ENCODE results near the gene H2AZ2.
"Not testable (repeated sequence)": the region's sequence is repeated elsewhere in the genome, so short reads cannot be mapped to it uniquely, and the experiment has no call there.

H2AZ2 gene

DNA sequence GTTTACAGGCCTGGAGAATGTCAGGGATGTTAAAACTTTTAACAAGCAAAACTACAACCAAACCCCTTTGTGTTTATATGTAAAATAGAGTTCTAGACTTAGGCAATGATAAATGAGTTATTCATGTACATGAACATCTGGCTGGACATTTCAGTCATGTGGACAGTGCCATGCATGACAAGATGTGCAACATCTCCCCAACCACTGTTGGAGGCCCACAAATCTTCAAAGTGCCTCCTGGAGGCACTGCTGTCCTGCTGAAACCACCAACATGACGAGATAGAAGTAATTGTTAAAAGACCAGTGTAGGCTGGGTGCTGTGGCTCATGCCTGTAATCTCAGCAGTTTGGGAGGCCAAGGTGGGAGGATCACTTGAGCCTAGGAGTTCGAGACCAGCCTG lies 33.0 kb downstream of the H2AZ2 start:
- no peak for DNase-seq (ENCODE audit: low spot score)

DNA sequence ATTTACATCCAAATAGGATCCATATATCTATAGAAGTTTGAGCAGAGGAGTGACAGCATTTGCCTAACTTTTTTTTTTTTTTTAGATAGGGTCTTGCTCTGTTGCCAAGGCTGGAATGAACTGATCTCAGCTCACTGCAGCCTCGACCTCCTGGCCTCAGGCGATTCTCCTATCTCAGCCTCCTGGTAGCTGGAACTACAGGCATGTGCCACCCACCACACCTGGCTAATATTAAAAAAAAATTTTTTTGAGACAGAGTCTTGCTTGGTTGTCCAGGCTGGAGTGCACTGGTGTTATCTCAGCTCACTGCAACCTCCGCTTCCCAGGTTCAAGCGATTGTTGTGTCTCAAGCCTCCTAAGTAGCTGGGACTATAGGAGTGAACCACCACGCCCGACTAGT lies 36.3 kb downstream of the H2AZ2 start:
- DNase-seq (ENCODE audit: low spot score): no peak

DNA sequence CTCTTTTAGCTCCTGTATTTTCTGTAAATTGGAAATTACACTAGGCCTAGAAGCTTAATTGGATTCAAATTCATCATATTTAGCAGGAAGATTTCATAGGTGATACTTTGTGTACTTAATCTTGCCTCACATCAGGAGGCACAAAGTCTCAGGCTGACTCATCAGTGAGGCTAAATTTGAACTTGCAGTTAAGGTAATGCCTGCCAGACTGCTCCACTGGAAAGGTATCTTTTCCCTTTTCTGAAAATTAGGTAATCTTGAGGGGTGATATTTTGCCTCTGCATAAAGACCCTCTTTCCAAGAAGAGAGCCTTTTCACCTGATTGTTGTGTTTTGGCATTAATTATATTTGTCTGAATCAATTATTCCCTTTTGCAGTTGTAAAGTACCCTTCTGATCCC lies 36.8 kb downstream of the H2AZ2 start:
- no peak for DNase-seq (ENCODE audit: low spot score)

DNA sequence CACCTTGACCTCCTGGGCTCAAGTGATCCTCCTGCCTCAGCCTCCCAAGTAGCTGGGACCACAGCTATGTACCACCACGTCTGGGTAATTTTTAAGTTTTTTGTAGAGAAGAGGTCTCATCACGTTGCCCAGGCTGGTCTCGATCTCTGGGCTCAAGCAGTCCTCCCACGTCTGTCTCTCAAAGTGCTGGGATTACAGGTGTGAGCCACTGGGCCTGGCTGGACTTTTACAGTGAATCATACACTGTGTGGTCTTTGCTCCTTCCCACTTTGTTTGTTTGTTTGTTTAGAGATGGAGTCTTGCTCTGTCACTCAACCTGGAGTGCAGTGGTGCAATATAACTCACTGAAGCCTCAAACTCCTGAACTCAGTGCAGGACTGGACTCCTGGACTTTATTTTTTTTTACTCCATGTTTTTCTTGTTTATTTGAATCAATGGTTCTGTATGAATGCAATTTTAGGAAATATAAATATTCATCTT lies 38.9 kb downstream of the H2AZ2 start:
- DNase-seq (ENCODE audit: low spot score): no peak

DNA sequence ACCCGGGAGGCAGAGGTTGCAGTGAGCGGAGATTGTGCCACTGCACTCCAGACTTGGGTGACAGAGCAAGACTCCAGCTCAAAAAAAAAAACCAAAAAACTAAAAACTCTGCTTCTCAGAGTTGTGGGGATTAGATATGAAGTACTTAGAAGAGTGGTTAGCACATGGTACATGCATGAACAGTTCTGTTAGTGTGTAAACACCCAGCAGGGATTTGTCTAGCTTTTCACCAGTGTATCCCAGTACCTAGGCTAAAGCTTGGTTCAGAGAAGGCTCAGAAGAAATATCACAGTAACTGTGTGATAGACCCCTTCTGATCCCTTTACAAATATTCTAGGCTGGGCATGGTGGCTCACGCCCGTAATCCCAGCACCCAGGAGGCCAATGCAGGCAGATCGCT lies 41.9 kb downstream of the H2AZ2 start:
- no peak for DNase-seq (ENCODE audit: low spot score)

DNA sequence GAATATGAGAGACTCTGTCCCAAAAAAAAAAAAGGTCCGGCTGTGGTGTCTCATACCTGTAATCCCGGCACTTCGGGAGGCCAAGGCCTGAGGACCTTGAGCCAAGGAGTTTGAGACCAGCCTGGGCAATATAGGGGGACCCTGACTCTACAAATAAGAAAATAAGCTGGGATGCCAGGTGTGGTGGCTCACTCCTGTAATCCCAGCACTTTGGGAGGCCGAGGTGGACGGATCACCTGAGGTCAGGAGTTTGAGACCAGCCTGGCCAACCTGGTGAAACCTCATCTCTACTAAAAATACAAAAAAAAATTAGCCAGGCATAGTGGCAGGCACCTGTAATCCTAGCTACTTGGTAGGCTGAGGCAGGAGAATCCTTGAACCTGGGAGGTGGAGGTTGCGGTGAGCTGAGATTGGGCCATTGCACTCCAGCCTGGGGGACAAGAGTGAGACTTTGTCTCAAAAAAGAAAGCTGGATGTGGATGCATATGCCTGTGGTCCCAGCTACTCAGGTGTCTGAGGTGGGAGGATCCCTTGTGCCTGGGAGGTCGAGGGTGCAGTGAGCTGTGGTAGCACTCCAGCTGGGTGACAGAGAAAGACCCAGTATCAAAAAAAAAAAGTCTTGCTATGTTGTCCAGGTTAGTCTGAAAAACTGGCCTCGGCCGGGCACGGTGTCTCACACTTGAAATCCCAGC lies 43.9 kb downstream of the H2AZ2 start:
- not testable (repeated sequence) for DNase-seq (ENCODE audit: low spot score)

DNA sequence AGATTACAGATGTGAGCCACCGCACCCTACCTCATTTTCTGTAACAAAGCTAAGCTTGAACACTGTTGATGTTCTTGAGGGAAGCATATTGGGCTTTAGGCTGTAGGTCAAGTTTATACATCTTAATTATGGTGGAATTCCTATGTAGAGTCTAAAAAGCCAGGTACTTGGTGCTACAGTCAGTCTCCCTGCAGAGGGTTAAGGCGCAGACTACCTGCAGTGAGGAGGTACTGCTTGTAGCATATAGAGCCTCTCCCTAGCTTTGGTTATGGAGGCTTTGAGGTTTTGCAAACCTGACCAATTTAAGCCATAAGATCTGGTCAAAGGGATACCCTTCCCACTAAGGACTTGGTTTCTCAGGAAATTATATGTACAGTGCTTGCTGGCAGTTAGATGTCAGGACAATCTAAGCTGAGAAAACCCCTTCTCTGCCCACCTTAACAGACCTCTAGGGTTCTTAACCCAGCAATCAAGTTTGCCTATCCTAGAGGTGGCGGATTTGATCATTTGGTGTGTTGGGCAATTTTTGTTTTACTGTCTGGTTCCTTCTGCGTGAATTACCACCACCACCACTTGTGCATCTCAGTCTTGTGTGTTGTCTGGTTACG lies 45.4 kb downstream of the H2AZ2 start:
- no peak for DNase-seq (ENCODE audit: low spot score)

DNA sequence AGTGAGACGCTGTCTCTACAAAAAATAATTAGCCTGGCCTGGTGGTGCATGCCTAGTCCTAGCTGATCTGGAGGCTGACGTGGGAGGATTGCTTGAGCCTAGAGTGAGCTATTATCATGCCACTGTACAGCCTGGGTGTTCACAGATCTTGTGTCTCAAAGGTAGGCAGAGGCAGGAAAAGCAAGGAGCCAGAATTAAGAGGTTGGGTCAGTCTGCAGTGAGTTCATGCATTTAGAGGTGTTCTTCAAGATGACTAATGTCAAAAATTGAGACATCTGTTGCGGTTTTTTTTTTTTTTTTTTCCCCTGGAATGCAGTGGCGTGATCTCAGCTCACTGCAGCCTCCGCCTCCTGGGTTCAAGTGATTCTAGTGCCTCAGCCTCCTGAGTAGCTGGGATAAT lies 46.0 kb downstream of the H2AZ2 start:
- DNase-seq (ENCODE audit: low spot score): no peak

DNA sequence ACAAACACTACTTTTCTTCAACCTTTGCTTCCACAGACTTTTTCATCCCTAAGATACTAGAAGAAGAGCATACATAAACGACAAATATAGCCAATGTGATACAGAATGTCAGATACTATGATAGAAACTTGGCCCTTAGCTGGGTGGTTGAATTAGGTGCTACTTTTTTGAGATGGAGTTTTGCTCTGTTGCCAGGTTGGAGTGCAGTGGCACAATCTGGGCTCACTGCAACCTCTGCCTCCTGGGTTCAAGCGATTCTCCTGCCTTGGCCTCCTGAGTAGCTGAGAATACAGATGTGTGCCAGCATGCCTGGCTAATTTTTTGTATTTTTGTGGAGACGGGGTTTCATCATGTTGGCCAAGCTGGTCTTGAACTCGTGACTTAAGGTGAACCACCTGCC lies 47.9 kb downstream of the H2AZ2 start:
- DNase-seq (ENCODE audit: low spot score): no peak

DNA sequence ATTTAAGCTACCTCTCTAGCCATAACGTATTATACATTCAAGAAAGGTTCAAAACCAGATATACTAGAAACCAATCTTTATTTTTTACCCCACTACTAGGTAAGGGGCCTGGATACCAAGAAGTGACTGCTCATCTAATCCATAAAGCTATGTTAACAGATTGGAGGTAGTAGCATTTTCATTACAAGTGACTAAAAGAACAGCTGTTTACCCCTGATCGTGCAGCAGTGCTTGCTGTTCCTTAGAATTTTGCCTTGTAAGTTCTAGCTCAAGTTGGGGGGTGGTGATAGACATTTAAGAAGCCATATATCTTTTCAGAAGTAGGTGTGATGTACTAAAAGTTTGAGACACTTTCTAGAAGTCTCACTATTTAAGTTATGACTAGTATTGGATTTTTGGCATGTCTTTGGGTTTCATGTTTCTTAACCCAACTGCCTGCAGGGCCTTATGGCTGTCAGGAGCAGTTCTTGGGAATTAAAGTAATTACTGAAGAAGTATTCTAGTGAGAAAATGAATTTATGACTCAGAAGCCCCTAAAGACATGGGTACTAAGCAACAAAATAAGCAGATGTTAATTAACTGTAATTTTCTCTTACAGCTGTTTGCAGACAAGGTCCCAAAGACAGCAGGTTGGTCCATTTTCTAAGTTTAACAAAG lies 49.1 kb downstream of the H2AZ2 start:
- DNase-seq (ENCODE audit: low spot score): no peak

DNA sequence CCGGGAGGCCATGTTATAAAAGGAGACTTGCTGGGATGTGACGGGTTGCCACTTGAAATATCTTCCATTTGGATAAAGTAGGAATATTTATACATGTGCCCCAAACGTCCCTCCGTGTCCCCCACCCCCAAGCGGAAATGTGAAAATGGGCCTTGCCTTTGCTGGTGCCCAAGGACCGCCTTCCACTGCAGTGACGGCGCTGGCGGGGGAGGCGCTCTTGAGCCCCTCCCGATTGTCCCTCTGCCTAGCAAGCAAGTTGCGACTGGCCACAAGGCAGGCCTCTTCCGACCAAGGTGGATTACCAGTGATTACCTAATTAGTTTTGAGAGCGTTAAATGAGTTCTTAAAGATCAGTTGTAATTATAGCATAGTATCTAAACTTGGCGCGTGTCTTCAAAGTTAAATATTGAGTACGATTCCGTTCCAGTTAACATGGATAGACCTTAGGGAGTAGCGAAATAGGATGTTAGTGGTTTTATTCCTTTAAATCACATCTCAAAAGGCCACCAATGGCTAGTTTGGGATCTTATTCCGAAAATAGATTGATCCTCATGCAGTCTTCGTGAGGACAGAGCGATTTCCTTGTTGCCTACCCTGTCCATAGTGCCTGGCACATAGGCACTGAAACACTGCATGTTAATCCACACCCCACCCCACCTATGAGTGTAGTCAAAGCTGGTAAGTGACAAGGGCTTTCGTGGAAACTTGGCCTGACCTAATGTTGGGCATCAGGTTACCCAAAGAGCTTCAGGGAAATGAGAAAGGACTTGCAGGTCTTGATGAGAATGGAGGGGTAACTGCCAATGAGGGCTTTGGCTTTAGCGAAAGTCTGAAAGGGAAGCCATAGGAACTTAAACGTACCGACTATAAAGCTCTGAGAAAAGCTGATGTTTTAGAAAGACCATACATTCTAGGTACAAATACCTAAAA lies 50.3 kb downstream of the H2AZ2 start:
- DNase-seq (ENCODE audit: low spot score): peak; percentile 86

DNA sequence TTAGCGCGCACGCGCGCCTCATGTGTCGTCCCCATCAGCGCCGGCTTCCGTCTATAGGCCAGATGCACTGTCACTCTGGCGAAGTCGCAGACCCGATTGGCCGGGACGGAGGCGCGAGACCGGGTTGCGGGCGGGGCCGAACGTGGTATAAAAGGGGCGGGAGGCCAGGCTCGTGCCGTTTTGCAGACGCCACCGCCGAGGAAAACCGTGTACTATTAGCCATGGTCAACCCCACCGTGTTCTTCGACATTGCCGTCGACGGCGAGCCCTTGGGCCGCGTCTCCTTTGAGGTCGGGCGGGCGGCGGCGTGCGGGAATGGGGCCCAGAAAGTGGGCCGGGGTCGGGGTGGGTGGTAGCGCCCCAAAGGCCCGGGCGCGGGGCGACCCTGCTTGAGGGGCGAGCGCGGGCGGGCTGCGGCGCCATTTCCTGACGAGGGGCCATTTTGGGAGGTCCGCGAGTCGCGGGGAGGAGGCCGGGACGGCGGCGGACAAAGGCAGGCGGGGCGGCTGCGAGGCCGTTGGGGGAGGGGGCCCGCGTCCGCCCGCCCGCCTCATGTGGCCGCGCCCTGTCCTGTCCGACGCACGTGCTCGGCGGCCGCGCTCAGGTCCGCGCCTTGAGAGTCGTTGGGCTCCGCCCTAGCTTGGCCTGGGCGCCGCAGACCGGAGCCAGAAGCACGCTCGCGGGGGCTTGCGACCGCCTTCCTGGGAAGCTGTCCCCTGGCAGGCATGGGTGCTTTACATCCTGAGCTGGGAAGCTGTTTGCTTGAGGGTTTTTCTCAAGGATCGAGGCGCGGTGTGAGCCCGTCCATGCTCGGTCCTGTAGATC lies 51.2 kb downstream of the H2AZ2 start, which contains the start of gene PPIA:
Gene PPIA (plus strand): TSS at position 178 of the 825 bp plus-strand sequence. CDS start 44 bp downstream, at position 222.
- DNase-seq (ENCODE audit: low spot score): peak; percentile 99

DNA sequence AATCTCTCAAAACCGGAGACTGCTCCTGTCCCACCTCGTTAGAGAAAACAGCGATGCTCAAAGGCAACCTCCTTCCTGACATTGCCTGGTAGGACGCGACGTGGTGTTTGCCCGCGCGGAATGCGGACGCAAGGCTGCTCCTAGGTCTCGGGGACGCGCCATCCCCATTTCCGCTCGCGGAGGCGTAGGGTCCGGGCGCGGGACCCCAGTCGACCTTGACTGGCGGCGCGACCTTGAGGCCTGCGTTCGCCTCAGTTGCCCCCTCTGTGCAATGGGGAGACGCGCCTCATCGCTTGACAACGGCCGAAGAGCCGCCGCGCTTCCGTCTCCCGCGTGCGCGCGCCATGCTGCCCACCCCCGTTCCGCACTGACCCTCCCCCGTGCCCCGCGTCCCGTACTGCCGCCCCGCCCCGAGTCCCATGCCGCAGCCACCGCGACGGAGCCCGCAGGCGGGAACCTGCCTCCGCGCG lies 51.8 kb downstream of the H2AZ2 start:
- DNase-seq (ENCODE audit: low spot score): no peak

DNA sequence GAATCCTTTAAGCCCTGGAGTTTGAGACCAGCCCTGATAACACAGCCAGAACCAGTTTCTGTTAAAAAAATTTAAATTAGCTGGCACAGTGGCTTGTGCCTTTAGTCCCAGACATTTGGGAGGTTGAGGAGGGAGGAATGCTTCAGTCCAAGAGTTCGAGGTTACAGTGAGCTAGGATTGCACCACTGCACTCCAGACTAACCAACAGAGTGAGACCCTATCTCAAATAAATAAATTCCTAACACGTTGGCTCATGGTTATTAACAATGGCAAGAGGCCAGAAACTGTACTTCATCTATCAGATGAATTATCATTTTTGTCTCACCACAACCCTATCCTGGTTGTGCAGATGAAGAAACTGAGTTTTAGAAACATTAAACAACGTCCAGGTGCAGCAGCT lies 53.6 kb downstream of the H2AZ2 start:
- no peak for DNase-seq (ENCODE audit: low spot score)

DNA sequence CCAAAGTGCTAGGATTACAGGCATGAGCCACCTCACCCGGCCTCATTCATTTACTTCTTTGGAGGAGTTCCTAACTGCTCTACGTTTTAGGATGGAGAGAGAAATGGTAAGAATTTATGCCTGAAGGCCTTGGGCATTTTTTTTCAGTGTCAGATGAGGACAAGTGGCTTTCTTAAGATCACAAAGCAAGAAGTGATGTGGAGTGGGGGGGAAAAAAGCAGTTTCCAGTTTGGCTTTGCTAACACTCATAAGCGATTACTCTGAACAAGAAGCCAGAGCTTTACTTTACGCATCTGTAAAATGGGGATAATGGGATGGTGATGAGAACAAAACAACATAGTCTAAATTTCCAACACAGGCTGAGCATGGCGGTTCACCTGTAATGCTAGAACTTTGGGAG lies 54.0 kb downstream of the H2AZ2 start:
- no peak for DNase-seq (ENCODE audit: low spot score)

DNA sequence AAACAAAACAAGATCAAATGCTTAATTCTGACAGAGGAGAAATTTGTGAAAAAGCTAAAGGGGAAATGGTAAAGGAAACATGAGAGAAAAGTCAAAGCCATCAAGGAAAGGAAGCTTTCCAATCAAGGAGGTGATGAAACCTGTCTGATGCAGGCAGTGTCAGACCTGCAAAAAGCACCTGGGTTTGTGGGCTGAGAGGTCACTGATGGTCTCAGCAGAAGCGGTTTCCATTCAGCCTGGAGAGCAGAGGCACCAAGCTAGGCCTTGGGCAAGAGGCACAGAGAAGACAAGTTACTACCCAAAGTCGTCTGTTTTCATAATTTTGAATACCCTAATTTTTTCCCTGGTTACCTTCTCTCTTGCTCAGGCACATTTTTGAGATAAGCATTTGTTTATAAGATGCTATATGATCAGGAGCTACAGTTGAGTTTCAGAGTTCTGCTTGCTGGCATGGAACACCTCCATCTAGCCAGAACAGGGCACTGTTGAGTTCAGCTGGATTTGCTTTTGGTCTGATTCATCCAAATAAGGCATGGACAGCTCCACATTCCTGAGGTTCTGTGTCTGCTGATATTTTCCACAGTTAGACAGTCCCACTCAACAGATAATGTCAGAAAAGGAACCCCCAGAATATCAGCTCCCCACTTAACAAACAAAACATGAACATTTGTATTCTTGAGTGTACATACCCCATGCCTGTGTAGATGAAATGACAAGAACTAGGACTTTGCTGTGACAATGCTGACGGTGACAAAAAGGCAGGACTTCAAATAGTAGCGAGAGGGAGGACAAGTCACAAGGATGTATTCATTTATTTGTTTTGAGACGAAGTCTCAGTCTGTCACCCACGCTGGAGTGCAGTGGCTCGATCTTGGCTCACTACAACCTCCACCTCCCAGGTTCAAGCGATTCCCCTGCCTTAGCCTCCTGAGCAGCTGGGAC lies 56.3 kb downstream of the H2AZ2 start:
- no peak for DNase-seq (ENCODE audit: low spot score)

DNA sequence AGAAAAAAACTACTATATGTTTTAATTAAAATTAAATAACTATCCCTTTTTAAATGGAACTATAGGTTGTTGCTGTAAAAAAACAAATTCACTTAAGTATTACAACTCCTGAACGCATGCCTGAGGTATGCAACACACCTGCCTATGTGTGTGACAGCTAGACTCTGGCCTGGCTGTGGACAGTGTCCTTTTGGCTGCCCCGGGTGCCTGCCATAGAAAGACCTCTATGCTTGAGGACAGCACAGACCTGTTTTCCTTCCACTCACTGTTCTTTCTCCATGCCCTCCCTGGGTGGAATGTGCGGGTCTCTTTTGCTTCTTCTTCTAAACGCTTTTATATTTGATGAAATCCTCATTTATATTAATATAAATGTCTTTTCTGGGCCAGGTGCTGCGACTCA lies 57.9 kb downstream of the H2AZ2 start:
- DNase-seq (ENCODE audit: low spot score): no peak

DNA sequence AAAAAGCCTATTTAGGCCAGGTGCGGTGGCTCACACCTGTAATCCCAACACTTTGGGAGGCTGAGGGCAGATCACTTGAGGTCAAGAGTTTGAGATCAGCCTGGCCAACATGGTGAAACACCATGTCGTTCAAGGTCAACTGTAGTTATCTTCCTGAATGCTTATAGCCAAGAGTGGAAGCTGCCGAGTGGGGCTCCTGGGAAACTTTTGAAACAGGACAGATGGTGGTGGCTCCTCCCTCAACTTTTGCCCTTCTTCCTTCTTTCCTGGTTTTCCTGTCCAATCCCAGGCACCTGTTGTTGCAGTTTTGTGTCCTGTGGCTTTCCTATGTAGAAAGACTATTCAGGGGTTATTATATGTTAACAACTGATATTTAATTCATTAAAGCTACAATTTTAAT lies 60.1 kb downstream of the H2AZ2 start:
- no peak for DNase-seq (ENCODE audit: low spot score)

DNA sequence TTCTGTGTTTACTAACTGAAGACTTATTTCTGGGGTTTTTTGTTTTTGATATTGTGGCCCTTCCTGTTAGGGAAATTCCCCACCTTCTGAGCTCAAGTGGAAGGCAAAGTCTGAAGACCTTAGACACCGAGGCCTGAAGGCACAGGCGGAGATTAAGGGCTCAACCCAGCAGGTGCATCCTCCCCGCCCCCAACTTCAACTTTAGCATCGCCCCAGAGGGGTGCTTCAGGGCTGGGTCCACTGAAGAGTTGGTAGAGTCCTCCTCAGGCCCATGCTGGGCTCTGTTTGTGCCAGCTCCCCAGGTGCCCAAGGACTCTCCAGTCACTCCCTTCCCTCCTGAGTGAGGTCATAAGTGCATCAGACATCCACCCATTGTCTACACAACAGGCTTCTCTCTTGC lies 60.8 kb downstream of the H2AZ2 start:
- DNase-seq (ENCODE audit: low spot score): no peak

DNA sequence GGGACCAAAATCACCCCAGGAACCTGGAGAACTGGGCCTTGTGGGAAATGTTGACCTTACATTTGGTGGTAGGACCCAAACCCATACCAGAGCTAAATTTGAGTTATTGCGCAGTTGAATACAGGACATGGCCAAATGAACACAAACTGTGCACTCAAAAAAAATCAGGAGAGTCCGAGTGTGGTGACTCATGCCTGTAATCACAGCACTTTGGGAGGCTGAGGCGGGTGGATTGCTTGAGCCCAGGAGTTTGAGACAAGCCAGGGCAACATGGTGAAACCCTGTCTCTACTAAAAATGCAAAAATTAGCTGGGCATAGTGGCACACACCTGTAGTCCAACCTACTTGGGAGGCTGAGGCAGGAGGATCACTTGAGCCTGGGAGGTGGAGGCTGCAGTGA lies 62.7 kb downstream of the H2AZ2 start:
- not testable (repeated sequence) for DNase-seq (ENCODE audit: low spot score)

All from ecto neural progenitor cell (in vitro differentiated cells).